HG03460 (cell line): ENCODE results near the gene SNX25.
"Not testable (repeated sequence)": the region's sequence is repeated elsewhere in the genome, so short reads cannot be mapped to it uniquely, and the experiment has no call there.

Source experiments
- ATAC-seq: cut with Tn5 transposase; IDR thresholded peaks from one replicate; pipeline ENCODE4 v1.9.1; 2021; ENCODE audit not compliant: unreplicated experiment

Gene SNX25

DNA sequence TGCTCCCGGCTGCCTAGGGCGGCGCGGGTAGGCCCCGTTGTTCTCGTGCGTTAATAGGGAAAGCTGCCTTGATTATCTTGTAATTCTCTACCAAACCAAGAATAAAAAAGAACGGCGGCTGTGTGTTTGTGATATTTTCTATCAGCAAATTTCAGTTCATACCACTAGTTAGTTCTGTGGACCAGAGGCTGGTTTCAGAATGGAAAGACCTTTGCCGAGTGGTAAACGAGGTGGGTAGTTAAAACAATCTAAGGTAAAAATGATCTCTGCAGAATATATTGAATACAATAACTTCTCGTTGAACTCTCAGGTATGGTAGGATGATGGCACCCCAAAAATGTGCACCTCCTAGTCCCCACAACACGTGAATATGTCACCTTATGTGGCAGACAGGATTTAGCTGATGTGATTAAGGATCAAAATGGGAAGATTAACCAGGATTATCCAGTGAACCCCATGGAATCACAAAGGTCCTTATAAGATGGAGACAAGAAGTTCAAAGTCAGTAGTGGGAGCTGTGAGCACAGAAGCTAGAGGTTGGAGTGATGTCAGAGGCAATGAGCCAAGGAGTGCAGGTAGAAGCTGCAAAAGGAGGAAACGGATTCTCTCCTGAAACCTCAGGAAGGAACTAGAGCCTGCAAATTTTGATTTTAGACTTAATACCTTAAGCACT is 5.0 kb upstream of the SNX25 start:
- no peak for ATAC-seq

DNA sequence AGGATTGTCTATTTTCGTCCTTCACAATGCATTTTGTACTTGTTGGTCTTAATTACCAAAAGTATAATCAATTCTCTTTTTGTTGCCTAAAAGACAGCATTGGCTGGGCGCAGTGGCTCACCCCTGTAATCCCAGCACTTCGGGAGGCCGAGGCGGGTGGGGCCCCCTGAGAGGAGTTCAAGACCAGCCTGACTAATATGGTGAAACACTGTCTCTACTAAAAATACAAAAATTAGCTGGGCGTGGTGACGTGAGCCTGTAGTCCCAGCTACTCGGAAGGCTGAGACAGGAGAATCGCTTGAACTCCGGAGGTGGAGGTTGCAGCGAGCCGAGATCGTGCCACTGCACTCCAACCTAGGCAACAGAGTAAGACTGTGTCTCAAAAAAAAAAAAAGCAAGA is 4.3 kb upstream of the SNX25 start:
- not testable (repeated sequence) for ATAC-seq

DNA sequence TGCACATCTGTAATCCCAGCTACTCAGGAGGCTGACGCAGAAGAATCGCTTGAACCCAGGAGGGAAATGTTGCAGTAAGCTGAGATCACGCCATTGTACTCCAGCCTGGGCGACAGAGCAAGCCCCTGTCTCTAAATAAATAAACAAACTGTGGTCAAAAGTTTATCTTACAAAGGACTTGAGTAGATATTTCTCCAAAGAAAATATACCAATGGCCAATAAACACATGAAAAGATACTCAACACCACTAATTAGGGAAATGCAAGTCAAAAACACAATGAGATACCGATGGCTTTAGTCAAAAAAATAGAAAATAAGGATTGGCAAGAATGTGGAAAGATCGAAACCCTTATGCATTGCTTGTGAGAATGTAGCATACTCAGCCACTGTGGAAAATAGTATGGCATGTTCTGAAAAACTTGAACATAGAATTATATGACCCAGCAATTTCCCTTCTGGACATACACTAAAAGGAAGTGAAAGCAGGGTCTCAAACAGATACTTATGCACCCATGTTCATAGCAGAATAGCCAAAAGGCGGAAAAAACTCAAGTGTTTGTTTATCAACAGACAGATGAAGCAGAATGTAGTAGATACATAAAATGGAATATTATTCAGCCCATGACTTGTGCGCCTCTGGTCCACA is 3.6 kb upstream of the SNX25 start:
- no peak for ATAC-seq

DNA sequence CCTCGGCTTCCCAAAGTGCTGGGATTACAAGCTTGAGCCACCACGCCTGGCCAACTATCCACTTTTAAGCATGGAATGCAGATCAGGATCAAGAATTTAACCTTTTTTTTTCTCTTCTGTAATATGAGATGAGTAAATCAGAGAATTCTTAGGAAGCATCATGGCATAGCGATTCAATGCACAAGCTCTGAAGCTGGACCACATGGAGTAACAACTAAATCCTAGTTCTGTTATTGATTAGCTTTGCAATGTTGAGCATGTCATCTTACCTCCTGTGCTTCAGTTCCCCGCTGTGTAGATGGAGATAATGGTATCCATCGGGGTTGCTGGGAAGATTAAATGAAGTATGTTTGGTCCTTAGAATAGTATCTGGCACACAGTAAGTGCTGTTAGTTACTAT is 1.9 kb upstream of the SNX25 start:
- ATAC-seq, result no peak

DNA sequence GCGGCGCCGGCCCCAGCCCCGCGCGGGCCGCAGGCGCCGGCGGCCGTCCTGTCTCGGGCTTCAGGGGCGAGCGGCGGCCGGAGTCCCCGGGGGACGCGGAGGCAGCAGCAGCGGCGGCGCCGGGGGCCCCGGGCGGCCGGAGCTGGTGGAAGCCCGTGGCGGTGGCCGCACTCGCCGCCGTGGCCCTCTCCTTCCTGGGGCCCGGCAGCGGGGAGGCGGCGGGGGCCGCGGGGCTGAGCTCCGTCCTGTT is 379 bp downstream of the SNX25 start:
- ATAC-seq, result peak; percentile 2

DNA sequence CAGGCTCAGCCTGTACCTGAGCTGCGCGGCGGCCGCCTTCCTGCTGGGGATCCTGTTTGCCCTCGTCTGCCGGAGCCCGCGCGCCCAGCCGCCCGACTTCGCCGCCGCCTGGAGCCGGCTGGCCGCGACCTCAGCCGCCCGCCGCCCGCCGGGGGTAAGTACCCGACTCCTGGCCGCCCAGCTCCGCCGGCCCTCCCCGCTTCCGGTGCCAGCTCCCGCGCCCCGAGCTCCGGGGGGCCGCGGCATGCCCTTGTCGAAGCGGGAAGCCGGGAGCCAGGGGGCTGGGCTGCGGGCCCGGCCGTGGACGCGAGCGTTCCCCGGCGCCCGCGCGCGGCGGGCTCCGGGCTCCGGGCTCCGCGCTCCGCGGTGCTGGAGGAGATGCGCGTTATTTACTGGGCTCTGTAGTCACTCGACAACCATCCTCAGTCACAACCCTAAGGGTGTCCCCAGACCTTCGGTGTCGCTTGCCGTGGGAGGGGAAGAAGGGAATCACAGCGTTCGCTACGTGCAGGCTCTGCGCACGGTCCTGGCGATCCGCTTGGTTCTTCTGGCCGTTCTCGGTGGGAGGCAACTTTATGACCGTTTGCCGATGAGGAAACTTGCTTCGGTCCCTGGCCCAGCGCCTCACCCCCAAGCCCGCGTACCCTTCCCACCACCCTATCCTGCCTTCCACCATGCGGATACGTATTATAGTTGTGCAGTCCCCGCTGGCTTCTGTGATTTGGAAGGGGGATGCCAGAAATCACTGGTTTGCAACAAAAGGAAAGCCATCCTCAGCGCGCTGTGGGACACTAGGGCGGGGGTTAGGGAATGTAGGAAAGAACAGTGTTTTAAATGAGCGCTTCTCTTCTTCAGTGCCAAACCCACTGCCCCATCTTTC is 944 bp downstream of the SNX25 start:
- peak; percentile 14 for ATAC-seq

DNA sequence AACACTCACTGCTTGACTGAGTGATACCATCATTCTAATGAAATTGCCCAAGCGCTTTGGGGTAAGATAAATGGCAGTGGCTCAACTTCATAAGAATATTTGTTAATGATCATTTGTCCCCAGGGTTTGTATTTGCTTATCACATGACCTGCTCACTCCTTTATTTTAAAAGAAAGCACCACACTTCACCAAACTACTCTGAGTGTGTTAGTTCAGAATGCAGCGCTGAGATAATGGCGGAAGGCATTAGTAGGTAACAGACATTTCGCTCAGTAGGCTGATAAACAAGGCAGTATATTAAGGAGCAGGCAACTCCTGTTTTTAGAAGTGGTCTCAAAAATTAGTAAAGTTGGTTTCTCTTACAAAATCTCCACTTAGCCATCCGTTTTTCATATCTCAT is 1.6 kb downstream of the SNX25 start:
- ATAC-seq, result no peak

DNA sequence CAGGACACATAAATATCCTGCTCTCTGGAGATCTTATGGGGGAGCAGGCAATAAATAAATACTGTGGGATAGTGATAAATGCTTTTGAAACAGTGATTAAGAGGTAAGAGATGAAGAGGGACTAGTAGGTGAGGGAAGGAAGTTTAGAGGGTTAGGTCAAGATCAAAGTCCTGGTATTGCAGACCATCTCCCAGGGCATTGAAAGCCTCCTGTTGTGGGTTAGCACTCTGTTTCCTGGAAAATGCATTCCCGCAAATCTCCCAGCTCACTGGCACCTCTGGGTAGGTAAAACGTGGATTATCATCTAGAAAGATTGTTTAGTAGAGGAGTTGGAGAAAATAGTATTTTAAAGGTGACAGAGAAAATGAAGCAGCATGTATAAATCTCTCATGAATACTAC is 2.2 kb downstream of the SNX25 start:
- ATAC-seq, result no peak

DNA sequence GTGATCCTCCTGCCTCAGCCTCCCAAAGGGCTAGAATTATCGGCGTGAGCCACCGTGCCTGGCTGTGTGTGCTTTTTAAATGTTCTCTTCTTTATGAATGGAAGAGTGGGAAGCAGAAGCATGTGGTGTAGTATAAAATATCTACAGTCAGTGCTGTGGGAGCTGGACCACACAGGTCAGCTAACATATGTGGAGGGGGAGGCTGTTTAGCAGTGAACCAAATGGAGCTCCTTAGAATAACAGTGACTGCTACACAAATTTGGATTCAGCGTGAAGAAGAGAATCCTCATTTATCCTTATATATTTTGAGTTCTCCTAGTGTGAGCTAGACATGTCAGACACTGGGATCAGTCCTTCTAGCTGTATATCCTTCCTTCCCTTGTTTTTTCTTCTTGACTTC is 3.2 kb downstream of the SNX25 start:
- ATAC-seq, result no peak

DNA sequence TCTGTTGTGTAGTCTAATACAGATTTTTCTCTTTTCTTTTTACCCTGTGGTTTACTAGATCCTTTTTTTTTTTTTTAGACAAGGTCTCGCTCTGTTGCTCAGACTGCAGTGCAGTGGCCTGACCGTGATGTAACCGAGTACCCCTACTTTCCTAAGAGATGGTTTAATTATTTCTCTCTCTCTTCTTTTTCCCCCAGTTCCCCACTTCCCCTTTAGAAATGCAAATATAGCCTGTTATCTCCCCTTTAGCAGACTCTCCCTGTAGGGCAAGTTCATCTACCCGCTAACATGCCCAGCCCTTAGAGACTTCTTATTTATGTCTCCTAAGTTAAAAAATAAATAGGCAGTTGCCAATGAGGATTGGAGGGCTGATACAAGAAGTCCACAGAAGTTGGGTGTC is 4.5 kb downstream of the SNX25 start:
- ATAC-seq, result peak; percentile 57

DNA sequence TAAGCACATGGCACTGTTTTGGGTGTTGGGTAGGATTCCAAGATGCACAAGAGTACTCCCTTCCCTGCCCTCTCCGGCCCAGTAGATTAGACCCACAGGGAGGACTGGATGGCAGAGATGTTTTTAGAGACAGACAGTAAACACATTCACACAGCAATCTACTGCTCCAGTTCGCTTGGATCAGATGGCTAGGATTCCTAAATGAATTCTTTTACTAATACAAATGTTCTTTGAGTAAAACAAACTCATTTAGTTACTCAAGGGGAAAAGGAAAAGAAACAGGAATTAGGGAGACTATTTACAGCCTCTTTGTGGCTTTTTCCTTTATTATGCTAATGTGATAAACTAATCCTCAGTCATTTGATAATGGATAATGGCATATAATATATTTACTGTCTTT is 5.9 kb downstream of the SNX25 start:
- ATAC-seq, result no peak

DNA sequence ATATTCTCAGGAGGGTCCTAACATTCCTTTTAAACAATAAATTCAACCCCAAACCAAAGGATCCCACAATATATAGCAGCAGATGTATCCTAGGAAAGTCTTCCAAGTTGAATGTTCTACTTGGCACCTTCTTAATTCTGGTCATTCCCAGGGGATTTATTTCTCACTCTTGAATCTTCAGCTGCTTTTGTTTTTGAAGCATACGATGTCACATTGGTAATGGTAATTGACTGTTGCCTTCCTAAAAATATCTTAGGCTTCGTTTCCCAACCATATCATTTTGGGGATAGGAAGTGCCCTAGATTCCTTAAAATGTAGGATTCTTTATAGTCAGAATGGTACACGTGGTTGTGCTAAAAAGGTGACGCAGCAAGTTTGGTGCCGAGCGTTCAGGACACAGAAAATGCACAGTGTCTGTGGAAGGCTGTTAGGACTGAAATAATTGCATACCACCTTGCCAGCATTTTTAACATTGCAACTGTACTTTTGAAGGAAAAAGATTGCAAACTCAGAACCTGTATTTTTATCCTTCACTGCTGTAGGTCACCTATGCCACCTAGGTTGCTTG is 8.1 kb downstream of the SNX25 start:
- ATAC-seq, result no peak

DNA sequence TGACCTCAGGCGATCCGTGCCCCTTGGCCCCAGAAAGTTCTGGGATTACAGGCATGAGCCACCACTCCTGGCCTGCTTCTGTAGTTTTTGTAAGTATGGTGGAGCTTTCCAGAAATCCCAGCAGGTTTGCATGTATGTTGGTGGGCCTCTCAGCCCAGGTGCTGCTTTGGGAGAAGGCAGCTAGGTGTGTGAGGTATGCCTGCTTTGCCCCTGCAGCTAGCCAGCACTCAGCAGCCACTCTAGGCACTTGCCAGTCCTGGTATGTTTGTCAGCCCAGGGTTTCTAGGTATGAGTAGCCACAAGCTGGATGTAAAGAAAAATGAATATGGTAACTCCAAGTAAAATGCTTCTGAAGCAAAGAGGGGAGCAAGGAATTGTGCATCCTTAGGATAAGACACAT is 8.9 kb downstream of the SNX25 start:
- ATAC-seq, result no peak

DNA sequence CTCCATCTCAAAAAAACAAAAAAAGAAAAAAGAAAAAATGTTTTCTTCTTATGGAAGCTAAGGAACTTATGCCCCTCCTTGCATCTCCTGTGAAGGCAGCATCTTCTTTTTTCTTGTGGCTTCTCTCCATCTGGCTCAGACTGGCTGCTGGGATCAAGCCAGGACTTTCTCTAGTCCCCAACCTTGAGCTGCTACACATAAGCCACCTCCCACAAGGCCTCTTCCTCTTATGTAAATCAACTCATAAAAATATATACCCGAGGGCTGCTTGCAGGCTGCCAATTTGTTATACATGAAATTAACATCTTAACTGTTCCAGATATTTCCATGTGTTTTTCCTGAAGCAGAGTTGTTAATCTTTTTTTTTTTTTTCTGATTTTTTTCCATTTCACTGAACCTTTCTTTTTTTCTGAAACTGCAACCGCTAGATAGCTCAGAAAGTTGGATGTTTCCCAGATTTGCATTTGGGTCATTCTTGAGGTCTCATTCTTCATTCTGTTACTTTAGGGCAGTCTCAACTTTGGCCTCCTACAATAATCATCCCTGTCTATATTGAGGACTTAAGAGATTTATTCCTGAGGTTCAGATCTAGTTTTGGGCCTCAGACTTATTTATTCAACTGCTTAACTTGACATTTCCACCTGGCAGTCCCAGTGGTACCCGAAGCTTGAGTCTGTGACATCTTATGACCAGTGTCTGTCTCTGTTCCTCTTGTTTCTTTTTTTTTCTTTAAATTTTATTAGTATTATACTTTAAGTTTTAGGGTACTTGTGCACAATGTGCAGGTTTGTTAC is 10.3 kb downstream of the SNX25 start:
- peak; percentile 73 for ATAC-seq

DNA sequence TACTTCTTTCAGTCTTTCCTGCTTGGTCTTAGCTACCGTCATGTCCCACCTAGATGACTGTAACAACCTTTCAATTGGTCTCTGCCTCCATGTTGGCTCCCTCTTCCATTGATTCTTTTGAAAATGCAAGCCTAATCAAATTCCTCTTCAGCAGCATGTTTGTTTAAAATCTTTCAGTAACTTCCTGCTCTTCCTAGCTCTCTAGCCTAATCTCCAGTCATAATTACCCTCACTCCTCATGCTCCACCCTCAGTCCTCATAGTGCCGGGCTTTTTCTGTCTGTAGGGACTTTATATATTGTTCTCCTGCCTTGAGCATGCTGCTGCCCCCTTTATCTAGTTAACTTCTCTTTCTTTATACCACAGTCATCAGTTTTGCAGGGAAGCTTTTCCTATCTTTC is 12.1 kb downstream of the SNX25 start:
- no peak for ATAC-seq

DNA sequence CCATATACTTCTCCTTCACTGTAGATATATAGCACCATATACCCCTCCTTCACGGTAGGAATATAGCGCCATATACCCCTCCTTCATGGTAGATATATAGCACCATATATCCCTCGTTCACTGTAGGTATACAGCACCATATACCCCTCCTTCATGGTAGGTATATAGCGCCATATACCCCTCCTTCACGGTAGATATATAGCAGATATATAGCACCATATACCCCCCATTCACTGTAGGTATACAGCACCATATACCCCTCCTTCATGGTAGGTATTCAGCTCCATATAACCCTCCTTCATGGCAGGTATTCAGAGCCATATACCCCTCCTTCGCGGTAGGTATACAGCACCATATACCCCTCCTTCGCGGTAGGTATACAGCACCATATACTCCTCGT is 12.5 kb downstream of the SNX25 start:
- ATAC-seq, result no peak

DNA sequence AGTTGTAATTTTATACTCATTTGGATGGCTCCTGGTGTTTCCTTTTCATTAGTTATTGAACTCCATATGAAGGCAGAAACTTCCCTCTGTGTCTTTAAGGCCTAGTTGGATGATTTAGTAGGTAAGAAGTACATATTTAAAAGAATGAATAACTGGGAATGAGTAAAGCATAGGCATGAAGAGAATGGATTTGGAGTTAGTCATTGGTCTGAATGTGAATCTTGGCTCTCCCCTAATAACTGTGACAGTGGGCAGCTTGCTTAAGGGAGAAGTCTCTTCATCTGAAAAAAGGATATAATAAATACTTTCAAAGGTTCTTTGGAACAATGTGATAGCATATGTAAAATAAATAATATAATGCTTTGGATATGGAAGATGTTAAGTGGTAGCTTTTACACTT is 13.2 kb downstream of the SNX25 start:
- no peak for ATAC-seq

DNA sequence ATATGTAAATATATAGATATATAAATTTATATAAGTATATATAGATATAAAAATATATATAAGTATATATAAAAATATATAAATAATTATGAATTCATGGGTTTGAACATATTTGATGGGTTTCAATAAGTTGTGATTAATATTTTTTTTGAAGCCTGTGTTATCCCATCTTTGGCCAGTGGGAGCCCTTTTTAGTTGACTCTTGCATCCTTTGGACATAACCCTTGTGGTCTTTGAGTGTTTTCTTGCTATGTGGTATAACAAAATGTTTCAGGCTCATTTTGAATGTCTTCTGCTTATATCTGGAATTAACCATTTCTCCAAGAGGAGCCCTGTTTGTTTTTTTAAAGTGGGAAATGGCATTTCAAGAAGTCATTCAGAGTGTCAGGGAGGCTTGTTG is 15.2 kb downstream of the SNX25 start:
- no peak for ATAC-seq

DNA sequence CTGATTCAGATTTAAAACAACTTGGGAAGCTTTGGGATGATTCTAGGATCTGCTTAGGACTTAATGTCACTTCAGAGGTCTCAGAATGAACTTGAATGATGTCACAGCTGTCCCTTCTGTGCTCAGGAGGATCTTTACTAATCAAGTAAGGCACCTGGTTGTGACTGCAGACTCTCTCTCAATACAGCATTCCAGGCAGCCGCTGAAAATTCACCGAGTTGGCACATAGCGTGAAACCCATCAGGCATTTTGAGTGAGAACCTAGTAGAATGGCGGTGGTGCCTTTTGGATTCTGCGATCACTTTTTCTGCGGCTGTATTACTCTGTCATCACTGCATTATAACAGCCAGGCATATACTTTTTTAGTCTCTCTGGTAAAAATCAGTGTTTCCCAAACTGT is 16.5 kb downstream of the SNX25 start:
- no peak for ATAC-seq

DNA sequence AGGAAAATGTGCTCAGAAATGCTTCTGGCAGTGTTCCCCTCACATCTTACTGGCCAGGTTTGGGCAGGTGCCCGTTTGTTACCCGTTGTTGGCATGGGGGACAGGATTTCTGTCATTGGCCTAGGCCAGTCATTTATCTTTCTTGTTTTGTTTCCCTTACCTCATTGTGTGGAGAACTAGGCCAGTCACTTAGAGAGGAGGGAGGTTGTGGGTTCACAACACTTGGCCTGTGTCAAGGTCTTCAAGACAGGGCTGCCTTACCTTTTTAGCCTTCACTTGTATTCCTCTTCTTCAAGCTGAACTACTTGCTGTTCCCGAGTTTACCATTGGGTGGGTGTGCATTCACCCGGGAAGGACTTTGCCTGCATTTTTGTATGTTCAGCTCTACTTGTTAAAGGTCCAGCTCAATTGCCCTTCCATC is 17.7 kb downstream of the SNX25 start:
- no peak for ATAC-seq

DNA sequence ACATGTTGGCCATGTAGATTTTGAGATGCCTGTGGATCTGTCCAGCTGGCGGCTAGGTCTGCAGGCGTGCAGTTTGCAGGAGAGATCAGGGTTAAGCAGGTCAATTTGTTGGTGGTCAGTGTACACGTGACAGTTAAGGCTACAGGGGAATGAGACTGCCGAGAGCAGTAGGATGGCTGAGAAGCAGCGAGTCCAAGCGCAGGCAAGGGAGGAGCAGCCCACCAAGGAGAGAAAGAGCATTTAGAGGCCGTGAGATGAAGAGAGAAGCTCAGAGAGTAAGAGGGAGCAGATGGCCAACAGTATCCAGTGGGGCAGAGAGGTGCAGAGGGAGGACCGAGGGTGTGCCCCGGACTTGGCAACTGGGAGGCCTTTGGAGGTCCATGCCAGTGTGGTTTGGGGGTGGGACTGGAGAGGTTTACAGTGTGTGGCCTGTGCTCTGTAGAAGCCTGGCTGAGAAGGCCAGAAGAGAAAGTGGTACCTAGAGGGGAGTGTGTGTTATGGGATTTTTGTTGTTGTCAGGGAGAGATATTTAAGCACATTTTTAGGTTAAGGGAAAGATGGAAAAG is 18.4 kb downstream of the SNX25 start:
- no peak for ATAC-seq
